ENCODE results near the gene SERPING1. TPM values are rescaled to one million over a fixed set of nuclear protein-coding genes. Genes with fewer than 3 reads are reported as not detected.

The SERPING1 gene
- 0.22 and 0.93 TPM in 2 replicates for total RNA-seq

DNA sequence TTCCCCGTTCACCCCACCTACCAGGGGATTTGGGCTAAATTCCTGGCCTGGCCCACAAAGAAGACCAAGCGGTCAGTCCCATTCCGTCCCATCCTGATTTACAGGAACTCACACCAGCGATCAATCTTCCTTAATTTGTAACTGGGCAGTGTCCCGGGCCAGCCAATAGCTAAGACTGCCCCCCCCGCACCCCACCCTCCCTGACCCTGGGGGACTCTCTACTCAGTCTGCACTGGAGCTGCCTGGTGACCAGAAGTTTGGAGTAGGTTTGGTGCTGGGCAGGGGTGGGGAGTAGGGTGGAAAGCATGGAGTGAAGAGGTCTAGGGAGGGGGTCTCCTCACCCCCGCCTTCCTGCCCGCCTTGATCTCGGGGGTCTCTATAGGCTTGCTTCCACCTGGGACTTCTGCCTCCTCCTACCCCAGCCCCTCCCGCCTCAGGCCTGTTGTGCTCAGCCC lies at the start of gene SERPING1:
Gene SERPING1 (plus strand): TSS at position 225 of the 455 bp plus-strand sequence. CDS start 586 bp downstream, outside the sequence.
- intact Hi-C loops (cut with micrococcal nuclease): no loop called here

DNA sequence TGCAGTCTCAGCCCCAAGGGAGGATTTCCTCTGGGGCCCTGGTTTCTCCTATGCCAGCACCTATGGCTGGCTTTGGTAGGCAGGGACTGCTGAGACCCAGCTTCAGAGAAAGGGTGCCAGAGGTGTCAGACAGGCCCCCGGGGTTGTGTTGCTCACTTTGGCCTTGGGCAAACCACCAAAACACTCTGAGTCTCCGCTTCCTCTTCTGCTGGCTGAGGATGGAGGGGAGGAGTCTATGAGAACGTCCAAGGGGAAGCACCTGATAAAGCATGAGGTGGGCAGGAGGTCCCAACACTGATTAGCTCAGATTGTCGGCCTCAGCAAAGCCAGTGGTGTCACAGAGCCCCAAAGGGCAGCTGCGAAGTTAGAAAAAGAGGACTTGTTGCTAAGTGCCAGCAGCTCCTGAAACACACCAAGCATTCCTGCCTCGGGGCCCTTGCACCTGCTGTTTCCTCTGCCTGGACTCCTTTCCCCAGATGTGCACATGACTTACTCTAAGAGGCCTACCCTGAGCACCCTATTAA lies 49.6 kb upstream of the SERPING1 start:
- intact Hi-C loops (cut with micrococcal nuclease): no loop called here

DNA sequence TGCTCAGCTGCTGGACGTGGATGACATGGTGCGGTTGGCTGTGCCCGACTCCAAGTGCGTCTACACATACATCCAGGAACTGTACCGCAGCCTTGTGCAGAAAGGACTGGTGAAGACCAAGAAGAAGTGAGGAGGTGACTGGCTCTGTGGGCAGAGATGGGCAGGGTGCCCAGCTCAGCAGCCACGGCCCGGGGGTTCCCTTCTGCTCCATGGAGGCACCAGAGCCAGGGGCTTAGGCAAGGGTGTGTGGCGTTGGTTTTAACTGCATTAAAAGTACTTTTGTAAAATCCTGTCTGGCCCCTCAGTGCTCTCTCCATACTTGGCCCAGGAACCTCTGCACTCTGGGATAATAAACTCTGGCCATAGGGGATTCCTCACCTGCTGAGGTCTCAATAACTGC lies 47.5 kb upstream of the SERPING1 start:
- intact Hi-C loops (cut with micrococcal nuclease): no loop called here

DNA sequence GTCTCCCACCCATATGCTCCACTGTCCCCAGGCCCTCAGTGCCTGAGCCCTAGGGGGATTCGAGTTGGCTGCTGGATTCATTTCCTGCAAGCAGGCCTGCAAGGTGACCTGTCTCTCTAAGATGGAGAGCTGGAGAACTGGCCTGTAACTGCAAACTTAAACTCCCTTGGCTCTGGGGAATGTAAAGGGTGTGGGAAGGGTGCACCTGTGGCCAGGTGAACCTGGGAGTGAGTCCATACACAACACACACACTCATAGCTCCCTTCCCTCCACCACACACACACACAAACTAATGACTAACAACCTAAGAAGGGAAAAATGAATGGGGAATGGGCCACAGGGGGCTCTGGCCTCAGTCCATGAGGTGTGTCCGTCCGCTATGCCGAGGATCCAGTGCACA lies 45.5 kb upstream of the SERPING1 start:
- intact Hi-C loops (cut with micrococcal nuclease): no loop called here

DNA sequence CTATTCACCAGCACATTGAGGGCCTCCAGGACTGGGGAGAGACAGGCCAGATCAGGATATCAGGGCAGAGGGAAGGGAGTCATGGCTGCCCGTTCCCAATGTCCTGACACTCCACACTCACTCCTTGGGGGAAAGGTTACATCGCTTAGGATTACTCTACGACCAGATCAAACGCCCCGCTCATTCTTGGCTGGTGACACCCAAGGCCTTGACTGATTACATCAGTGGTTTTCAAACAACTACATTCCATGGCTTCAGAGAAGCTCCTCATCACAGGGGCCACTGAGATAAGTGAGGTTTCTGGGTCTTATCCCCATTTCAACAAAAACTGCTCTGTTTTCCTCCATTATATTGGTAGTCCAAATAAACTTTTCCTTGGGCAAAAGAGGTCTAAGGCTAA lies 45.0 kb upstream of the SERPING1 start:
- intact Hi-C loops (cut with micrococcal nuclease): no loop called here

DNA sequence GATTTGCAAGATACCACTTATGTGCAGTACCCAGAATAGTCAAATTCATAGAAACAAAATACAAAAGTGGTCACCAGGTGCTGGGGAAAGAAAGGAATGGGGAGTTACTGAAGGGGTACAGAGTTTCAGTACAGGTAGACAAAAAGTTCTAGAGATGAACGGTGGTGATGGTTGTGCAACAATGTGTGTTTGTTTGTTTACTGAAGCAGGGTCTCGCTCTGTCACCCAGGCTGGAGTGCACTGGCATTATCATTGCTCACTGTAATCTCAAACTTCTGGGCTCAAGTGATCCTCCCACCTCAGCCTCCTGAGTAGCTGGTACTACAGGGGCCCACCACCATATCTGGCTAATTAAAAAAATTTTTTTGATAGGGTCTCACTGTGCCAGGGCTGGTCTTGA lies 42.1 kb upstream of the SERPING1 start:
- intact Hi-C loops (cut with micrococcal nuclease): no loop called here

DNA sequence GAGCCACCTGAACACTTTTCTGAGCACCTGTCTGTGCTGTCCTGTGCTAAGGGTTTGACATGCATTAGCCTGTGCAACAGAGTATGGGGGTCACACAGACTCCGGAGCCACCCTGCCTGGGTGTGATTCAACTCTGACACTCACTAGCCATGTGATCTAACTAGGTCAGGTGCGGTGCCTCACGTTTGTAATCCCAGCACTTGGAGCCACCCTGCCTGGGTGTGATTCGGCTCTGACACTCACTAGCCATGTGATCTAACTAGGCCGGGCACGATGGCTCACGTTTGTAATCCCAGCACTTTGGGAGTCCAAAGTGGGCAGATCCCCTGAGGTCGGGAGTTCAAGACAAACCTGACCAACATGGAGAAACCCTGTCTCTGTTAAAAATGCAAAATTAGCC lies 41.4 kb upstream of the SERPING1 start:
- intact Hi-C loops (cut with micrococcal nuclease): no loop called here

DNA sequence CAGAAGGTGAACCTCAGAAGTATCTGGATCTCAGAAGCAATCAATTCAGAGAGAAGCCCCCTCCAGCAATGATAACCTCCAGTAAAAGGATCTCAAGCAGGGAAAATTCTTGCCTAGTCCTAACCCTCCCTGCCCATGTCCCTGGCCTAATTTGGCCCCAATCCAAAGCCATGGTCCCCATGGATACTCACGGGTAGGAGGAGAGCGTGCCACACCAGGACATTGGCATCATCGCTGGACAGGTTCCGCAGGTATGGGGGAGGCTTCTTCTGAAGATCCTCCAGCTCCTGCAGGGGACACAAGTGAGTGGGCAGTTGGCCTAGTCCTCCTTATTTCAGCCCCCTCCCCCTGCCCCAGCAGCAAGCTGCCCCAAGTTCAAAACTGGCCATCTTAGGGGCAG lies 37.3 kb upstream of the SERPING1 start:
- intact Hi-C loops (cut with micrococcal nuclease): no loop called here

DNA sequence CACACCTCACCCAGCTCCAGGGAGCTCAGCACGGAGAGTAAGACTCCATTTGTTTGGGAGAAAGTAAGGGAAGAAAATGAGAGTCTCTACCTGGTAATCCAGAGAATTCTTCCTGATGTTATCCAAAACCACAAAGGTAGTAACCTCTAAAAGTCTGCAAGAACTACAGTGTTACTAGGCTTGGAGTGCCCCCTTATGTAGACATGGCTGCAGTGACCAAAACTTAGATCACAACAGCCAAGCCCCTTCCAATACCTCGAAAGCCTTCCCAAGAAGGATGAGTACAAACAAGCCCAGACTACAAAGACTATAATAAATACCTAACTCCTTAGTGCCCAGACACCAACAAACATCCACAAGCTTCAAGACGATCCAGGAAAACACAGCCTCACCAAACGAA lies 34.9 kb upstream of the SERPING1 start:
- intact Hi-C loops (cut with micrococcal nuclease): no loop called here

DNA sequence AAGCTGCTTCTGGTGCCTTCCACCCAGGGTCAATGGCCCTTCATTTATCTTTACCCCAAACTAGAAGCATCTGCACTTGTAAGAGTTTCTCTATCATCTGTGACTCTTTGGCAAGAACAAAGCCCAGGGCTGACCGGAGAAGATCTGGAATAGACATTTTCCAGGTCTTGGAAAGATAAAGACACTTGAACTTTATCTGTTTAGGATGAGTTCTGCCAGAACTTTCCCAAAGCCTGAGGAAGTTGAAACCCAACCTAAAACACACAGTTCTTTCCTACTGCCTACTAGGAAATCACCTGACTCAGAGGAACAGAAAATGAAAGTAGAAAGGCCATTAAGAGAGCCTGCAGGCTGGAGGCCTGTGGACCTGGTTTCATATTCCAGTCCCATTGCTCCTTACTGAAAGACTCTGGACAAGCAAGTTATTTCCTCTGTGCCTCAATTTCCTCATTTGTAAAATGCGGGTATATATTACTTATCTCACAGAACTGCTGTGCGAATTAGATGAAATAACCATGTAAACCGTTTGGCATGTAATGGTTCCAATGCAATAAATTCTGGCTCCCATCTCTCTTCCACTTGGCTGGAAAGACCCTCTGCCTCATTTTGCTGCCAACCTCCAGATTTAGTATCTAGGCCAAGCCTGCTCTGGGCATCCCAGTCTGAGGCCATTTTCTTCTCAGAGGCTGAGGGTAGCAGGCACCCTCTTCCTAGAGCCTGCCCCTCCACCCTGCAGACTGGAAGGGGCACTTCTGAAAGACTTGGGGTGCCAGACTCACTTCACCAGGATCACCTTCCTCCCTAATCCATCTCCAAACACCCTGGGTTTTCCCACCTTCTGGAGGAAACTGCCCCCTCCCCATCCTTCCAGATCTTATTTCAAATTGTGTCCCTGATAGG lies 31.2 kb upstream of the SERPING1 start:
- intact Hi-C loops (cut with micrococcal nuclease): loop anchor here (1.0 to 5.0 kb wide), 13 partner anchors 36 to 1577 kb away; partner anchors contain the start of genes CLP1, FAM111A, FAM111B and MED19

DNA sequence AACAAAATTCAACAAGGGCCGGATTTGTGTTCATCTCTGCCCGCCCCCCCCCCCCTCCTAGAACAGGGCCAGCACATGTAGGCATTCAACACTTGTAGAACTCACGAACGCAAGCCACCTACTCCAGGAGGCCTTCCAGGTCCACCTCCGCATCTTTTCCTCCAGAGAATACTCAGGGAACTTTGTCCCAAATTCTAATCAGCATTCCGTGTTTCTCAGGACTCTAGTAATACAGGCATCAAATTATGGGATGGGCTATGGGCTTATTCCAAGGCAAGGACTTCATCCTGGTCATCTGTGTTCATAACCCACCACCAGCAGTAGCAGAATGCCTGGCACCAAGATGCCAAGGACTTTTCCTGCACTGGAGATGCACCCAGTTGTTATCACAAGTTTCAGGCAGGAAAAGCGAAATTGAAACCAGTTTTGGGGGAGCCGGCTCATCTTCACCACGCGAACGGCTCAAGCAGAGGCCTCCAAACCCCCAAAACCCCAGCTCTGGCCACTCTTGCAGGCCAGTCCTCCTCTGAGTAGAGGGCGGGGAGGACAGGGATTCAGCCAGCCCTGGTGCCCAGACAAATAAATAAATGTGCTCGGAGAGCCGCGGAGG lies 30.5 kb upstream of the SERPING1 start:
- intact Hi-C loops (cut with micrococcal nuclease): loop anchor here (1.0 to 5.0 kb wide), 14 partner anchors 37 to 1576 kb away; partner anchors contain the start of genes CLP1, FAM111A, FAM111B and MED19

DNA sequence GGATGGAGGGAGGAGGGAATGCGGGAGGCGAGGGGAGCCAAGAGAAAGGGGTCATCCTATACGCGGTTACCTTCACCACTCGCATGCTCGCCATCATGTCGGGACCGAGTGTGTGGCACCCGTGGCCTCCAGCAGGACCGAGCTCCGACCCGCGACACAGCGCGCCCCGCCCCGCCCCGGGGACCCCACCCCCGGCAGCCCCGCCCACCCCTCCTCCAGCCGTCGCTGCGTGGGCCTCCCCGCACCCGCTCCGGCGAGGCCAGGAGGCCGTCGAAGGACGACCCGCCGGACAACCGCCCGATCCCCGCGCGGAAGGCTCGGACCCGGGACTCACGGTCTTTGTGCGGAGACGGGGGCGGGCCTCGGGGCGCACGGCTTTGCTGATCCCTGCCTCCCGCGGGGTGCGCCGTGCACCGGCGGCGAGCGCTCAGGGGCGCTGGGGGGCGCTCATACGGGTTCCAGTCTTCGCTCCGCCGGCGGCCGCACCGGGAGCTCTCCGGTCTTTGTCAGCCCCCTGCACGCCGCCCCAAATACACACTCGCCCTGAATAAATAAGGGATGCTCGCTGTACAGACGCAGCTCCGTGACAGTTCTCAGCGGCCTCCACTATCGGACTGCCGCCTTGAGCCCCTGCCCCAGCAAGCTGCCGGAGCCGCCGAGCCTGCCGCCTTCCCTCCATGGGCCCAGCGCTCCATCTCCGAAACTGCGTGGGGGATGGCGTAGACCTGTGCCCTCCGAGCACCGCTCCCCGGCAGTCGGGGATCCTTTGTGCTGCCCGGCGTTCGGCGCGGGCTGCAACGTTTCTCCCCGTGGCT lies 29.8 kb upstream of the SERPING1 start, which contains the start of gene UBE2L6:
Gene UBE2L6 (minus strand): TSS at position 158 of the 815 bp plus-strand sequence. CDS start 61 bp downstream, at position 97.
- intact Hi-C loops (cut with micrococcal nuclease): loop anchor here (1.0 to 5.0 kb wide), 10 partner anchors 74 to 1575 kb away; partner anchors contain the start of genes FAM111A, FAM111B, SELENOH and SSRP1

DNA sequence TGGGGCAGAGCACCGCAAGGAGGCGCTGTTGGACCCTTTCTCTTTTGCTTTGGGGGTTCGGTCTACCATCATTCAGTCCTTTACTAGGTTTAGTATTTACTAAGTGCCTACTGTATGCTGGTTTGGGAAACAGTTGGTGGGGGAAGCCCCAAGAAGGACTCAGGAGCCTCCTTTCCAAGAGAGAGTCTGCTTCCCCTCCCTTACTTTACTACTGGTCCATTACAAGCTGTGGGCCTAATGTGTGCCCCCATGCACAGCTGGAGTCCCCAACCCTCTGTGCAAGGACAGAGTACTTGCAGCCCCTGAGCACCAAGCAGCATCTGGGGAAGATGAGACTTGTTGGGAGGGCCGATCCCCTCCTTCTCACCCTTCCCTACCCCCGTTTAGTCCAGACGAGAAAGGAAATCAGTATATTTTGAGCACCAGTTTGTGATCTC lies 29.1 kb upstream of the SERPING1 start:
- intact Hi-C loops (cut with micrococcal nuclease): loop anchor here (1.0 to 5.0 kb wide), 5 partner anchors 73 to 1539 kb away; partner anchors contain the start of gene FAM111B

DNA sequence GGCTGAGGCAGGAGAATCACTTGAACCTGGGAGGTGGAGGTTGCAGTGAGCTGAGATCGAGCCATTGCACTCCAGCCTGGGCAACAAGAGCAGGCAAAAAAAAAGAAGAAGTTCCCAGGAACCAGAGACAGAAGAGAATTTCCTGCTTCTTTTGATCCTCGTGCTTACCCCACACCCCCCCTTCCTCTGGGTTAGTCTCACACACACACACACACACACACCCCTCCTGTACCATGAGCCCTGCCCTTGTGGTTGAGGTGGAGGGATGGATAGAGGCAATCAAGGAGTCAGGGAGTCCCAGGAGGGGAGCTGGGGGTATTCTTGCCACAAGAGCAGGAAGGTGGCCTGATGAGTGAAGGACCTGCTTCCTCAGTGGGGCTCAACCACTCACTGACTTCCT lies 25.9 kb upstream of the SERPING1 start:
- intact Hi-C loops (cut with micrococcal nuclease): no loop called here

DNA sequence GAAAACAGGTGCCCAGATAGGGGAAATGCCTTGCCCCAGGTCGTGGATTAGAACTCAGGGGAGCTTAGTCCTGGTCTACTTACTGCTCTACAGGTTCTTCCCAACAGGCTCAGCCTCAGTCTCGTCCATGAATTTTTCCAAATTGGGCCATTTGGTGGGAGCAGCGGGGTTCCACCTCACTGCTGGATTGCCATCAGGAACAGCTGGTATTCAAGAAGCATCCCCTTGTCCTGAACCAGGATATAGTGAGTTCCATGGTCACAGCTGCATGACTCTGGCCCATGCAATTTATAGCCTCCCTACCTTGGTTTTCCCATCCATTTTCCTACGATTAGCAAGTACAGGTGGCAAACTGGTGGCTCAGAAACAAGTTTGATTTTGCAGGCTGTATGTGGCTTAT lies 23.4 kb upstream of the SERPING1 start:
- intact Hi-C loops (cut with micrococcal nuclease): no loop called here

DNA sequence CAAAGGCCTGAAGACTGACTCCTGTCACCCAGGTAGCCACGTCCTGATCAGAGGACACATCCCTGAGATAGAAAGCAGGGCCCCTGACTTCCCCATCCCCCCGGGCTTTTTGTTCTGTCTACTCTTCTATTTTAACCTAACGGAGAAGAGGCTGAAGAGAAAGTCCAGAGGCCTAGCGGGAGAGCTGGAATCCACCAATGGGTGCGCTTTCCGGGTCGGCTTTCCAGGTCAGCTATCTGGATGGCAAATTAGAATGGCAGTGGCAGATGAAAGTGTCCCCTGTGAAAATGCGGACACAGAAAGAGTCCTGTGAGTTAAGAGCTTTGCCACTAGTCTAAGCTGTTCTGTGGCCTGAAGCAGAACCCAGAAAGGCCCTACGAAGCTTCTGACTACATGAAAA lies 13.1 kb upstream of the SERPING1 start:
- intact Hi-C loops (cut with micrococcal nuclease): no loop called here

DNA sequence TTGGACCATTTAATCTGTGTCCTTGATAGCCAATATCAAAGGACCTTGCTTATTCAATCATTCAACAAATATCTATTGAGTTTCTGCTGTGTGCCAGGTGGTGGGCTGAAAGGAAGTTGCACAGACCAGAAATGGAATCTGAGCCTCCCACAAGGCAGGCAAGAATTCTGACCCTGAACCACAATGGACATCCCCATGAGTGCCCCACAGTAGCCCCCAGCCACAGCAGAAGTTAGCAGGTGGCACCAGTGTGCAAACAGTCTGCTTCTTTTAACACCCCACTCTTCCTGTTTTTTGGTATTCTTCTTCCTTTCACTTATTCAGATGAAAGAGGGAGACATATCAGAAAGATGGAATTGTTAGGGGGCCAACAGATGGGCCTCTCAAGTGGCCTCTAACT lies 12.2 kb upstream of the SERPING1 start:
- intact Hi-C loops (cut with micrococcal nuclease): no loop called here

DNA sequence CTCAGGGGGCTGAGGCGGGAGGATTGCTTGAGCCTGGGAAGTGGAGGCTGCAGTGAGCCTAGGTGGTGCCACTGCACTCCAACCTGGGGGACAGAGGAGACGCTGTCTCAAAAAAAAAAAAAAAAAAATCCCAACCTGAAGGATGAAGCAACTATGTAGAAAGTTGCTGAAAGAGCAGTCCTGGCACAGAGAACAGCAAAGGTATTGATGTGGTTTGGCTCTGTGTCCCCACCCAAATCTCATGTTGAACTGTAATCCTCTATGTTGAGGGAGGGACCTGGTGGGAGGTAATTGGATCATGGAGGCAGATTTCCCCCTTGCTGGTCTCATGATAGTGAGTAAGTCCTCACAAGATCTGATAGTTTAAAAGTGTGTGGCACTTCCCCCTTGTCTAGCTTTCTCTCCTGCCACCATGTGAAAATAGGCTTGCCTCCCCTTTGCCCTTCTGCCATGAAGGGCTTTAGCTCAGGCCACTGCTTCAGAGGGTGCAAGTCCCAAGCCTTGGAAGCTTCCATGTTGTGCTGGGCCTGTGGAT lies 10.7 kb upstream of the SERPING1 start:
- intact Hi-C loops (cut with micrococcal nuclease): no loop called here

DNA sequence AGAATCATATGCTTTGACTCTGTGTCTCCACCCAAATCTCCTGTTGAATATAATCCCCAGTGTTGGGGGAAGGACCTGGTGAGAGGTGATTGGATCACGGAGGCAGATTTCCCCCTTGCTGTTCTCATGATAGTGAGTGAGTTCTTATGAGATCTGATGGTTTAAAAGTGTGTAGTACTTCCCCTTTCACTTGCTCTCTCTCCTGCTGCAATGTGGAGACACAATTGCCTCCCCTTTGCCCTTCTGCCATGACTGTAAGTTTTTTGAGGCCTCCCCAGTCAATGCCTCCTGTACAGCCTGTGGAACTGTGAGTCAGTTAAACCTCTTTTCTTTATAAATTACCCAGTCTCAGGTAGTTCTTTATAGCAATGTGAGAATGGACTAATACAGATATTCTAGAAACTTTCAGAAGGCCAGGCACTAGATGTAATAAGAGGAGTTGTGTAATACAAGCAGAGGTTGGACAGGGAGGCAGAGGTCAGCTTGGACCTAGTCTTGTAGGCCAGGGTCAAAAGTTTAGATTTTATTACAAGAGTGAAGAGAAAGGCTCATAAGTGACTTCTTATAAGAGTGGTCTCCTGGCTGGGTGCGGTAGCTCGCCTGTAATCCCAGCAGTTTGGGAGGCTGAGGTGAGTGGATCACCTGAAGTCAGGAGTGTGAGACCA lies 9.3 kb upstream of the SERPING1 start:
- intact Hi-C loops (cut with micrococcal nuclease): no loop called here

DNA sequence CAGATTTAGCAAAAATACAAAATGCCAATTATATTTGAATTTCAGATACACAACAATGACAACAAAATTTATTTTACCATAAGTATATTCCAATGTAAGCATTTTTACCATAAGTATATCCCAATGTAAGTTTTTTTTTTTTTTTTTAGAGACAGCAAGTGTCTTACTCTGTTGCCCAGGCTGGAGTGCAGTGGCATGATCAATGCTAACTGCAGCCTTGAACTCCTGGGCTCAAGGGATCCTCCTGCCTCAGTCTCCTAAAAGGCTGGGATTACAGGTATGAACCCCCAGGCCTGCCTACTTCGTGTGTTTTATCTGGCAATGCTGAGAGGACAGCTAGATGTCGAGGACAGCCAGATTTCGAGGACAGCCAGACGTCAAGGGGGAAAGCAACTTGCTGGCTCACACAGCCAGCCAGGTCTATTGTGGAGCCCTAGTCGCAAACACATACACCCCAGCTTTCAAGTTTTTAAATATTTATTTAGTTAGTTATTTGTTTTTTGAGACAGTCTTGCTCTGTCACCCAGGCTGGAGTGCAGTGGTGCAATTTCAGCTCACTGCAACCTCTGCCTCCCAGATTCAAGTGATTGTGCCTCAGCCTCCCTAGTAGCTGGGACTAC lies 1.1 kb upstream of the SERPING1 start:
- intact Hi-C loops (cut with micrococcal nuclease): no loop called here

Data from T-helper 1 cell treated with Interleukin-12 subunit alpha and Interleukin-12 subunit beta and Interleukin-4 antibody, amounts not matched to agents 30 ng/mL and 1 ng/mL, for 36 hours (primary cell).